Stimulated activated CD8-positive, alpha-beta memory T cell treated with anti-CD3 and anti-CD28 coated beads, Interleukin-15, amount 100 ng/mL, for 24 hours (primary cell): Measurements from ENCODE around the gene ORMDL2.

Experiments used
- DNase-seq: peaks from one replicate; pipeline ENCODE4 v3.0.0-alpha.2; 2020; ENCODE audit warnings: low read depth

ORMDL2 gene

GRCh38 chr12:55817345-55818139 is at the start of gene ORMDL2, which contains the start of gene SARNP:
Gene ORMDL2, plus strand, starts transcription at chr12:55818041. Its CDS starts 959 bp downstream, at chr12:55819000.
Gene SARNP, minus strand, starts transcription at chr12:55817724. Its CDS starts 23 bp downstream, at chr12:55817701.
- peak; percentile 68 for DNase-seq

- DNase-seq: no peak
These were observed 46.1 kb upstream of the ORMDL2 start for GRCh38 chr12:55771736-55772135.

- no peak for DNase-seq
These were observed 40.0 kb upstream of the ORMDL2 start for GRCh38 chr12:55777856-55778255.

- DNase-seq: no peak
These were observed 37.2 kb upstream of the ORMDL2 start for GRCh38 chr12:55780685-55781084.

GRCh38 chr12:55788546-55788945 is 29.3 kb upstream of the ORMDL2 start:
- DNase-seq: no peak

- DNase-seq: no peak
These were observed 28.7 kb upstream of the ORMDL2 start for GRCh38 chr12:55789171-55789570.

- no peak for DNase-seq
These were observed 27.9 kb upstream of the ORMDL2 start for GRCh38 chr12:55789893-55790292.

GRCh38 chr12:55795950-55796349 is 21.9 kb upstream of the ORMDL2 start:
- no peak for DNase-seq

- DNase-seq: no peak
These were observed 20.8 kb upstream of the ORMDL2 start for GRCh38 chr12:55797068-55797467.

GRCh38 chr12:55797550-55797949 is 20.3 kb upstream of the ORMDL2 start:
- DNase-seq: no peak

- no peak for DNase-seq
These were observed 10.9 kb upstream of the ORMDL2 start for GRCh38 chr12:55806982-55807381.

- DNase-seq: no peak
These were observed 8.6 kb upstream of the ORMDL2 start for GRCh38 chr12:55809274-55809673.

- no peak for DNase-seq
These were observed 5.8 kb upstream of the ORMDL2 start for GRCh38 chr12:55812088-55812487.

- DNase-seq: no peak
These were observed 3.6 kb upstream of the ORMDL2 start for GRCh38 chr12:55814257-55814656.

- DNase-seq: no peak
These were observed 2.4 kb upstream of the ORMDL2 start for GRCh38 chr12:55815473-55815872.

GRCh38 chr12:55816881-55817344 is 928 bp upstream of the ORMDL2 start:
- no peak for DNase-seq

- no peak for DNase-seq
These were observed 393 bp downstream of the ORMDL2 start for GRCh38 chr12:55818140-55818728.

- DNase-seq: no peak
These were observed 1.0 kb downstream of the ORMDL2 start for GRCh38 chr12:55818886-55819285.

GRCh38 chr12:55820679-55821078 is 2.8 kb downstream of the ORMDL2 start:
- no peak for DNase-seq

GRCh38 chr12:55822228-55822627 is 4.4 kb downstream of the ORMDL2 start:
- DNase-seq: no peak

- no peak for DNase-seq
These were observed 5.6 kb downstream of the ORMDL2 start for GRCh38 chr12:55823419-55823818.

- DNase-seq: no peak
These were observed 6.9 kb downstream of the ORMDL2 start for GRCh38 chr12:55824726-55825125.

- DNase-seq: no peak
These were observed 10.0 kb downstream of the ORMDL2 start for GRCh38 chr12:55827806-55828205.

- no peak for DNase-seq
These were observed 10.5 kb downstream of the ORMDL2 start for GRCh38 chr12:55828357-55828756.
